ENCODE results near the gene PTPRM.

Gene PTPRM

GRCh38 chr18:7566244-7566566, 911 bp upstream of the PTPRM start:
- no peak for TF ChIP-seq CTCF (conservative IDR thresholded peaks at IDR 0.05; ENCODE audit: low read depth, low read length)
- no peak for DNase-seq (ENCODE audit: low read depth)
- peak overlapping the region; percentile 85 for H3K4me3 ChIP-seq (ENCODE audit: low read depth, low read length)

GRCh38 chr18:7567474-7568425, 634 bp downstream of the PTPRM start:
- H3K4me3 ChIP-seq (ENCODE audit: low read depth, low read length), result peak overlapping the region; percentile 85
- TF ChIP-seq CTCF (conservative IDR thresholded peaks at IDR 0.05; ENCODE audit: low read depth, low read length), result peak; percentile 26
- peak; percentile 77 for DNase-seq (ENCODE audit: low read depth)

GRCh38 chr18:7568426-7568825, 1.3 kb downstream of the PTPRM start:
- peak overlapping the region; percentile 85 for H3K4me3 ChIP-seq (ENCODE audit: low read depth, low read length)
- no peak for TF ChIP-seq CTCF (conservative IDR thresholded peaks at IDR 0.05; ENCODE audit: low read depth, low read length)
- DNase-seq (ENCODE audit: low read depth), result peak; percentile 37

GRCh38 chr18:7571626-7572025, 4.5 kb downstream of the PTPRM start:
- DNase-seq (ENCODE audit: low read depth), result no peak
- H3K4me3 ChIP-seq (ENCODE audit: low read depth, low read length), result no peak overlapping the region
- no peak for TF ChIP-seq CTCF (conservative IDR thresholded peaks at IDR 0.05; ENCODE audit: low read depth, low read length)

GRCh38 chr18:7572822-7573221, 5.7 kb downstream of the PTPRM start:
- DNase-seq (ENCODE audit: low read depth), result peak; percentile 53
- TF ChIP-seq CTCF (conservative IDR thresholded peaks at IDR 0.05; ENCODE audit: low read depth, low read length), result no peak
- peak overlapping the region; percentile 3 for H3K4me3 ChIP-seq (ENCODE audit: low read depth, low read length)

- DNase-seq (ENCODE audit: low read depth), result peak; percentile 68
These were observed 8.4 kb downstream of the PTPRM start for GRCh38 chr18:7575465-7576028.

More at GRCh38 chr18:7575465-7576028, 8.4 kb downstream of the PTPRM start:
- no peak for TF ChIP-seq CTCF (conservative IDR thresholded peaks at IDR 0.05; ENCODE audit: low read depth, low read length)
- H3K4me3 ChIP-seq (ENCODE audit: low read depth, low read length), result no peak overlapping the region

Data from choroid plexus epithelial cell (primary cell).